Subcutaneous abdominal adipose tissue (tissue), 5 donors: ENCODE data around the gene CMTR2.

ENCODE experiments used
- H3K27ac ChIP-seq: one replicate; pipeline ENCODE4 v1.7.0; 2013; ENCODE audit warnings: low read depth, mild to moderate bottlenecking, inconsistent platforms, low read length, moderate library complexity
- H3K27me3 ChIP-seq, 5 donors: one replicate each; pipeline ENCODE4 v1.7.0; 2013; ENCODE audit warnings: low read length in 5 of 5, inconsistent platforms in 1 of 5; ENCODE audit not compliant: control insufficient read depth in 5 of 5, insufficient read depth in 4 of 5
- H3K36me3 ChIP-seq, 5 donors: one replicate each; pipeline ENCODE4 v1.7.0; 2013; ENCODE audit warnings: low read length in 5 of 5; ENCODE audit not compliant: control insufficient read depth in 5 of 5, insufficient read depth in 5 of 5
- H3K4me1 ChIP-seq, 5 donors: one replicate each; pipeline ENCODE4 v1.7.0; 2013; ENCODE audit warnings: low read length in 5 of 5, mild to moderate bottlenecking in 3 of 5, moderate library complexity in 1 of 5; ENCODE audit not compliant: control insufficient read depth in 5 of 5, insufficient read depth in 5 of 5
- H3K4me3 ChIP-seq, 5 donors: one replicate each; pipeline ENCODE4 v1.7.0; 2013; ENCODE audit warnings: low read length in 5 of 5, low read depth in 1 of 5
- H3K9ac ChIP-seq, 5 donors: one replicate each; pipeline ENCODE4 v1.7.0; 2013; ENCODE audit warnings: low read length in 5 of 5, mild to moderate bottlenecking in 4 of 5, moderate library complexity in 3 of 5
- H3K9me3 ChIP-seq, 5 donors: one replicate each; pipeline ENCODE4 v1.7.0; 2013; ENCODE audit warnings: low read length in 5 of 5; ENCODE audit not compliant: control insufficient read depth in 5 of 5
- donor health status: healthy.
- donor health status: healthy.
- donor health status: healthy.
- donor health status: healthy.
- donor health status: healthy.

Gene CMTR2

GRCh38 chr16:71242036-71242435 is 47.2 kb downstream of the CMTR2 start:
- Histone ChIP-seq H3K27me3 (no peaks in the 10 kb centered on the region), H3K9me3 (peaks cover 0 to 2% (median 0%) of the 10 kb centered on the region in 5 donors), H3K4me3 (no peak overlapping the region), H3K4me1 (no peaks in the 10 kb centered on the region), H3K9ac (no peak overlapping the region), H3K27ac (no peak overlapping the region), H3K36me3 (no peaks in the 10 kb centered on the region)
